Neuronal stem cell (in vitro differentiated cells): ENCODE measurements around the gene CCDC12. TPM values are rescaled to one million over a fixed set of nuclear protein-coding genes. Genes with fewer than 3 reads are reported as not detected.

ENCODE experiments used
- DNase-seq: peaks from one replicate; pipeline ENCODE4 v3.0.0-alpha.2; 2013; ENCODE audit warnings: low spot score
- H2AFZ ChIP-seq: one replicate; pipeline ENCODE4 v1.6.1; 2013; ENCODE audit warnings: mild to moderate bottlenecking, low read length, inconsistent platforms
- H2AK5ac ChIP-seq: 2 replicates; pipeline ENCODE4 v1.6.1; 2013; ENCODE audit warnings: low read depth, mild to moderate bottlenecking, inconsistent platforms, low read length, moderate library complexity, mixed read lengths
- H2BK120ac ChIP-seq: 2 replicates; pipeline ENCODE4 v1.6.1; 2013; ENCODE audit warnings: low read depth, mild to moderate bottlenecking, inconsistent platforms, low read length, moderate library complexity, mixed read lengths
- H2BK12ac ChIP-seq: one replicate; pipeline ENCODE4 v1.6.1; 2013; ENCODE audit warnings: low read length, inconsistent platforms
- H2BK15ac ChIP-seq: 2 replicates; pipeline ENCODE4 v1.6.1; 2013; ENCODE audit warnings: mild to moderate bottlenecking, low read length, inconsistent platforms, mixed read lengths
- H2BK5ac ChIP-seq: one replicate; pipeline ENCODE4 v1.6.1; 2013; ENCODE audit warnings: inconsistent platforms, mild to moderate bottlenecking, low read length, moderate library complexity
- H3K14ac ChIP-seq: one replicate; pipeline ENCODE4 v1.6.1; 2013; ENCODE audit warnings: low read length, inconsistent platforms
- H3K18ac ChIP-seq: 2 replicates; pipeline ENCODE4 v1.6.1; 2013; ENCODE audit warnings: low read length, inconsistent platforms
- H3K23ac ChIP-seq: 2 replicates; pipeline ENCODE4 v1.6.1; 2013; ENCODE audit warnings: low read depth, mild to moderate bottlenecking, mixed read lengths, low read length, inconsistent platforms; ENCODE audit not compliant: poor library complexity
- H3K27ac ChIP-seq: replicated peaks from 3 replicates; pipeline ENCODE4 v1.5.1; 2013; ENCODE audit warnings: low read length, inconsistent platforms
- H3K27me3 ChIP-seq, 3 experiments: 2 replicates each; pipeline ENCODE4 v1.6.1; 2013; ENCODE audit warnings: low read length in 3 of 3, mild to moderate bottlenecking in 2 of 3, inconsistent platforms in 1 of 3, low read depth in 1 of 3, mixed read lengths in 1 of 3, moderate library complexity in 1 of 3; ENCODE audit not compliant: control insufficient read depth in 3 of 3, insufficient read depth in 3 of 3
- H3K36me3 ChIP-seq, 2 donors: replicated peaks in 1 of 2; 2 replicates each; pipeline ENCODE4 v1.6.1; 2013; ENCODE audit warnings: low read length in 2 of 2; ENCODE audit not compliant: control insufficient read depth in 2 of 2, insufficient read depth in 2 of 2
- H3K4ac ChIP-seq: 2 replicates; pipeline ENCODE4 v1.6.1; 2013; ENCODE audit warnings: inconsistent platforms, mild to moderate bottlenecking, low read length, moderate library complexity
- H3K4me1 ChIP-seq, 2 donors: 1 replicate in 1 of 2; 2 replicates in 1 of 2; pipeline ENCODE4 v1.6.1; 2013; ENCODE audit warnings: low read length in 2 of 2, low read depth in 1 of 2; ENCODE audit not compliant: control insufficient read depth in 2 of 2, insufficient read depth in 1 of 2
- H3K4me2 ChIP-seq: one replicate; pipeline ENCODE4 v1.6.1; 2013; ENCODE audit warnings: mild to moderate bottlenecking, low read length, inconsistent platforms; ENCODE audit not compliant: insufficient read depth, poor library complexity, severe bottlenecking
- H3K4me3 ChIP-seq, 2 donors: 2 replicates each; pipeline ENCODE4 v1.5.1; 2013; ENCODE audit warnings: low read length in 2 of 2, mild to moderate bottlenecking in 2 of 2, inconsistent platforms in 1 of 2, moderate library complexity in 1 of 2
- H3K79me1 ChIP-seq: one replicate; pipeline ENCODE4 v1.6.1; 2013; ENCODE audit warnings: low read depth, mild to moderate bottlenecking, inconsistent platforms, low read length, moderate library complexity
- H3K9ac ChIP-seq: one replicate; pipeline ENCODE4 v1.6.1; 2013; ENCODE audit warnings: mild to moderate bottlenecking, low read depth, low read length, inconsistent platforms; ENCODE audit not compliant: poor library complexity
- H3K9me3 ChIP-seq, 2 donors: replicated peaks in 1 of 2; 2 replicates each; pipeline versions ENCODE3 to v1.6.1; 2013; ENCODE audit warnings: low read length in 2 of 2, mild to moderate bottlenecking in 2 of 2, inconsistent platforms in 1 of 2, low read depth in 1 of 2, mixed read lengths in 1 of 2, moderate library complexity in 1 of 2; ENCODE audit not compliant: control insufficient read depth in 2 of 2, insufficient read depth in 1 of 2
- H4K8ac ChIP-seq: one replicate; pipeline ENCODE4 v1.6.1; 2013; ENCODE audit warnings: low read depth, mild to moderate bottlenecking, inconsistent platforms, low read length, moderate library complexity
- H4K91ac ChIP-seq: one replicate; pipeline ENCODE4 v1.6.1; 2013; ENCODE audit warnings: low read length, low read depth, mild to moderate bottlenecking, inconsistent platforms; ENCODE audit not compliant: poor library complexity
- WGBS, 2 donors: extraction: QIAGEN DNeasy Blood & Tissue Kit; methylation state at CpG; one replicate each; pipeline ENCODE4 v1.1.7; 2013; ENCODE audit warnings: missing lambda C conversion rate in 2 of 2, mixed read lengths in 1 of 2; ENCODE audit not compliant: insufficient read length in 2 of 2, insufficient replicate concordance in 1 of 2; ENCODE audit errors: extremely low coverage in 2 of 2; 5-methylcytosine and 5-hydroxymethylcytosine counted together
- small RNA-seq: library from polyadenylated mRNA; stranded (forward); fragments of <200 nt; extraction: miRNeasy Mini kit (QIAGEN cat#:217004); gene quantifications from one replicate; pipeline ENCODE3, GENCODE V24; 2013; ENCODE audit not compliant: insufficient read depth

CCDC12 gene

GRCh38 chr3:46874430-46874829, 102.1 kb downstream of the CCDC12 start:
- no peaks in the 10 kb centered on the region for H3K36me3 ChIP-seq
- H3K23ac ChIP-seq, result no peak overlapping the region
- H2BK5ac ChIP-seq, result peak overlapping the region; percentile 46
- no peak overlapping the region for H3K4me3 ChIP-seq
- no peak for DNase-seq
- H3K79me1 ChIP-seq, result no peaks in the 10 kb centered on the region
- no peak overlapping the region for H3K4me2 ChIP-seq
- H2AFZ ChIP-seq, result peak overlapping the region; percentile 55
- no peak overlapping the region for H3K14ac ChIP-seq
- no peaks in the 10 kb centered on the region for H3K9me3 ChIP-seq
- H3K27me3 ChIP-seq, result peaks cover 0 to 91% (median under 1%) of the 10 kb centered on the region in 3 experiments
- no peak overlapping the region for H4K8ac ChIP-seq
- H2AK5ac ChIP-seq, result peak overlapping the region; percentile 41
- no peak overlapping the region for H4K91ac ChIP-seq
- H3K27ac ChIP-seq, result no peak overlapping the region
- H3K4me1 ChIP-seq, result peaks cover 6 to 11% of the 10 kb centered on the region in 2 donors
- H2BK12ac ChIP-seq, result no peak overlapping the region
- H3K9ac ChIP-seq, result no peak overlapping the region
- WGBS, 2 donors, result no CpG with 5 or more reads among the region's 18 CpGs
- H2BK15ac ChIP-seq, result no peak overlapping the region
- no peak overlapping the region for H2BK120ac ChIP-seq
- no peak overlapping the region for H3K4ac ChIP-seq
- peak overlapping the region; percentile 52 for H3K18ac ChIP-seq

GRCh38 chr3:46873521-46873920, 103.0 kb downstream of the CCDC12 start:
- H3K36me3 ChIP-seq, result no peaks in the 10 kb centered on the region
- H3K4me2 ChIP-seq, result no peak overlapping the region
- H3K27me3 ChIP-seq, result peaks cover 0 to 85% (median 2%) of the 10 kb centered on the region in 3 experiments
- H4K8ac ChIP-seq, result no peak overlapping the region
- H2AFZ ChIP-seq, result no peak overlapping the region
- H2BK5ac ChIP-seq, result no peak overlapping the region
- no peak overlapping the region for H3K9ac ChIP-seq
- H4K91ac ChIP-seq, result no peak overlapping the region
- H3K4ac ChIP-seq, result no peak overlapping the region
- no peaks in the 10 kb centered on the region for H3K9me3 ChIP-seq
- WGBS, 2 donors, result no CpG with 5 or more reads among the region's 5 CpGs
- H3K14ac ChIP-seq, result no peak overlapping the region
- no peak overlapping the region for H2BK15ac ChIP-seq
- H3K79me1 ChIP-seq, result no peaks in the 10 kb centered on the region
- H2BK120ac ChIP-seq, result no peak overlapping the region
- H3K18ac ChIP-seq, result peak overlapping the region; percentile 16
- H3K4me1 ChIP-seq, result peaks cover 6% of the 10 kb centered on the region in 2 donors
- DNase-seq, result no peak
- H2BK12ac ChIP-seq, result no peak overlapping the region
- no peak overlapping the region for H3K23ac ChIP-seq
- H3K27ac ChIP-seq, result no peak overlapping the region
- no peak overlapping the region for H2AK5ac ChIP-seq
- H3K4me3 ChIP-seq, result no peak overlapping the region

Small RNA genes lying within 50 kb of the gene (small RNA-seq; reads per million reads assigned to genes)
- gene AC109583.2, result not detected
